ENCODE measurements around the gene PAK4.

- TF ChIP-seq ETV6 (conservative IDR thresholded peaks at IDR 0.05 in 1 of 2, IDR thresholded peaks at IDR 0.05 in 1 of 2; ENCODE audit: borderline replicate concordance in 1 of 2, low read depth in 1 of 2) (no peak), RAD21 (IDR thresholded peaks at IDR 0.05; ENCODE audit: insufficient read depth, low read depth, low read length) (no peak), EZH2 (IDR thresholded peaks at IDR 0.05; ENCODE audit: borderline replicate concordance, control insufficient read depth, low read depth, low read length) (no peak), CTCF (IDR thresholded peaks at IDR 0.05 in 2 of 3, conservative IDR thresholded peaks at IDR 0.05 in 1 of 3; ENCODE audit: control insufficient read depth in 2 of 3, extremely low read depth in 1 of 3, insufficient read depth in 1 of 3, low read depth in 3 of 3, low read length in 3 of 3) (no peak), ATF3 (IDR thresholded peaks at IDR 0.05; ENCODE audit: borderline replicate concordance, extremely low read depth, low read depth, low read length) (no peak), SPI1 (IDR thresholded peaks at IDR 0.05; ENCODE audit: borderline replicate concordance, insufficient read depth, low read depth, low read length) (no peak), POLR2A (IDR thresholded peaks at IDR 0.05; ENCODE audit: low read depth, low read length) (no peak), ZNF274 (IDR thresholded peaks at IDR 0.05; ENCODE audit: insufficient read depth, insufficient read length) (no peak), ZBTB11 (CRISPR knock-in tag; IDR thresholded peaks at IDR 0.05) (no peak), MYC (IDR thresholded peaks at IDR 0.05; ENCODE audit: insufficient read depth, insufficient read length, insufficient replicate concordance, low read length, severe bottlenecking) (no peak), ATF2 (IDR thresholded peaks at IDR 0.05; ENCODE audit: low read length) (no peak), POLR2AphosphoS5 (IDR thresholded peaks at IDR 0.05; ENCODE audit: low read length) (no peak)
Measured at GRCh38 chr19:39158646-39159260, 33.2 kb downstream of the PAK4 start.
